Liver (tissue), 9 donors: ENCODE data around the gene KIF3B. TPM values are rescaled to one million over a fixed set of nuclear protein-coding genes. Genes with fewer than 3 reads are reported as not detected.

Experiments
- DNase-seq: peaks from one replicate; pipeline ENCODE4 v3.0.0-alpha.2; 2017; ENCODE audit warnings: low spot score
- H3K27ac ChIP-seq, 2 donors: one replicate each; pipeline ENCODE4 v1.7.0; 2013; ENCODE audit warnings: inconsistent platforms in 2 of 2, low read length in 2 of 2, control low read depth in 1 of 2, low read depth in 1 of 2, mild to moderate bottlenecking in 1 of 2
- H3K27me3 ChIP-seq, 4 donors: one replicate each; pipeline versions ENCODE4 v1.6.1 to v1.7.0; 2013; ENCODE audit warnings: low read length in 3 of 4, inconsistent platforms in 1 of 4, mild to moderate bottlenecking in 1 of 4, moderate library complexity in 1 of 4; ENCODE audit not compliant: control insufficient read depth in 4 of 4, insufficient read depth in 4 of 4
- H3K36me3 ChIP-seq, 4 donors: one replicate each; pipeline versions ENCODE4 v1.6.1 to v1.7.0; 2013; ENCODE audit warnings: low read length in 3 of 4, mild to moderate bottlenecking in 3 of 4, low read depth in 1 of 4, moderate library complexity in 1 of 4; ENCODE audit not compliant: control insufficient read depth in 4 of 4, insufficient read depth in 3 of 4
- H3K4me1 ChIP-seq, 4 donors: one replicate each; pipeline versions ENCODE4 v1.6.1 to v1.7.0; 2013; ENCODE audit warnings: low read length in 3 of 4, mild to moderate bottlenecking in 3 of 4, moderate library complexity in 1 of 4; ENCODE audit not compliant: control insufficient read depth in 4 of 4, insufficient read depth in 4 of 4
- H3K4me3 ChIP-seq, 3 donors: one replicate each; pipeline versions ENCODE4 v1.6.1 to v1.7.0; 2013; ENCODE audit warnings: low read length in 3 of 3, control low read depth in 1 of 3, low read depth in 1 of 3, mild to moderate bottlenecking in 1 of 3
- H3K9ac ChIP-seq, 2 donors: one replicate each; pipeline ENCODE4 v1.7.0; 2013; ENCODE audit warnings: low read length in 2 of 2, mild to moderate bottlenecking in 2 of 2, moderate library complexity in 2 of 2, control low read depth in 1 of 2, low read depth in 1 of 2
- H3K9me3 ChIP-seq, 4 donors: one replicate each; pipeline versions ENCODE4 v1.6.1 to v1.7.0; 2013; ENCODE audit warnings: low read length in 3 of 4; ENCODE audit not compliant: control insufficient read depth in 4 of 4
- EGR1 ChIP-seq, 2 donors: IDR thresholded peaks; 2 replicates each; pipeline ENCODE4 v1.6.1; 2016 to 2018; ENCODE audit warnings: antibody characterized with exemption in 2 of 2, low read depth in 2 of 2
- FOXA1 ChIP-seq: IDR thresholded peaks from 2 replicates; pipeline ENCODE4 v1.6.1; 2016; ENCODE audit warnings: antibody characterized with exemption
- FOXA2 ChIP-seq: IDR thresholded peaks from 2 replicates; pipeline ENCODE4 v1.6.1; 2016; ENCODE audit warnings: antibody characterized with exemption
- GABPA ChIP-seq, 2 donors: IDR thresholded peaks in 1 of 2; conservative IDR thresholded peaks in 1 of 2; 2 replicates each; pipeline ENCODE4 v1.6.1; 2016; ENCODE audit warnings: antibody characterized with exemption in 2 of 2, mild to moderate bottlenecking in 1 of 2, moderate library complexity in 1 of 2
- HNF4A ChIP-seq, 2 donors: conservative IDR thresholded peaks; 2 replicates each; pipeline ENCODE4 v1.6.1; 2016; ENCODE audit warnings: antibody characterized with exemption in 2 of 2, mild to moderate bottlenecking in 2 of 2
- HNF4G ChIP-seq: IDR thresholded peaks from 2 replicates; pipeline ENCODE4 v1.6.1; 2016; ENCODE audit warnings: antibody characterized with exemption
- JUND ChIP-seq, 2 donors: IDR thresholded peaks; 2 replicates each; pipeline ENCODE4 v1.6.1; 2016; ENCODE audit warnings: antibody characterized with exemption in 2 of 2
- NR2F2 ChIP-seq: IDR thresholded peaks from 2 replicates; pipeline ENCODE4 v1.6.1; 2016; ENCODE audit warnings: antibody characterized with exemption
- RAD21 ChIP-seq, 2 donors: IDR thresholded peaks; 2 replicates each; pipeline ENCODE4 v1.6.1; 2016; ENCODE audit warnings: antibody characterized with exemption in 2 of 2, mild to moderate bottlenecking in 2 of 2
- RXRA ChIP-seq, 2 donors: IDR thresholded peaks; 2 replicates each; pipeline ENCODE4 v1.6.1; 2017 to 2018; ENCODE audit warnings: antibody characterized with exemption in 2 of 2, mild to moderate bottlenecking in 1 of 2
- SP1 ChIP-seq: IDR thresholded peaks from 2 replicates; pipeline ENCODE4 v1.6.1; 2018; ENCODE audit warnings: antibody characterized with exemption, mild to moderate bottlenecking
- TAF1 ChIP-seq: conservative IDR thresholded peaks from 2 replicates; pipeline ENCODE4 v1.6.1; 2016; ENCODE audit warnings: antibody characterized with exemption, mild to moderate bottlenecking
- YY1 ChIP-seq: IDR thresholded peaks from 2 replicates; pipeline ENCODE4 v1.6.1; 2016; ENCODE audit warnings: antibody characterized with exemption, mild to moderate bottlenecking
- WGBS: extraction: QIAGEN DNeasy Blood & Tissue Kit; methylation state at CpG from one replicate; pipeline ENCODE4 v1.1.7; 2013; 5-methylcytosine and 5-hydroxymethylcytosine counted together
- polyA plus RNA-seq, 2 donors: library from polyadenylated mRNA; stranded (reverse) in 1 of 2; unstranded in 1 of 2; fragments of 200-250 nt in 1 of 2; fragments of >200 nt in 1 of 2; fragmentation: Nextera tagmentation in 1 of 2; extraction: Ambion mirVana in 1 of 2; gene quantifications; one replicate each; pipeline versions ENCODE4 v1.2.1 to v1.2.3, GENCODE V29; 2013 to 2015
- total RNA-seq, 2 donors: library from RNA; depleted of rRNA; stranded (reverse); fragments of >200 nt; gene quantifications; one replicate each; pipeline ENCODE4 v1.2.3, GENCODE V29; 2014
- TF ChIP-seq, protein P1 (sequence below): IDR thresholded peaks from 2 replicates; pipeline ENCODE4 v1.6.1; 2016; ENCODE audit warnings: antibody characterized with exemption
- TF ChIP-seq, protein P2 (sequence below): fragments of 150-350 bp; IDR thresholded peaks from 2 replicates; pipeline ENCODE4 v1.5.1; 2017; ENCODE audit warnings: improper control_type of control experiment, low read depth, low read length; ENCODE audit not compliant: missing input control
- TF ChIP-seq, protein P3 (sequence below): IDR thresholded peaks from 2 replicates; pipeline ENCODE4 v1.6.1; 2016; ENCODE audit warnings: antibody characterized with exemption, mild to moderate bottlenecking
- TF ChIP-seq, protein P4 (sequence below): IDR thresholded peaks from 2 replicates; pipeline ENCODE4 v1.6.1; 2016; ENCODE audit warnings: antibody characterized with exemption
- TF ChIP-seq, protein P5 (sequence below): IDR thresholded peaks from 2 replicates; pipeline ENCODE4 v1.6.1; 2016; ENCODE audit warnings: antibody characterized with exemption
- donor health status: healthy.
- donor health status: healthy.
- donor health status: healthy.
- donor health status: healthy.
- donor health status: healthy.

The KIF3B gene
- total and polyA plus RNA-seq, 4 donors = 8.3 to 24.2 (median 12.9) TPM

DNA sequence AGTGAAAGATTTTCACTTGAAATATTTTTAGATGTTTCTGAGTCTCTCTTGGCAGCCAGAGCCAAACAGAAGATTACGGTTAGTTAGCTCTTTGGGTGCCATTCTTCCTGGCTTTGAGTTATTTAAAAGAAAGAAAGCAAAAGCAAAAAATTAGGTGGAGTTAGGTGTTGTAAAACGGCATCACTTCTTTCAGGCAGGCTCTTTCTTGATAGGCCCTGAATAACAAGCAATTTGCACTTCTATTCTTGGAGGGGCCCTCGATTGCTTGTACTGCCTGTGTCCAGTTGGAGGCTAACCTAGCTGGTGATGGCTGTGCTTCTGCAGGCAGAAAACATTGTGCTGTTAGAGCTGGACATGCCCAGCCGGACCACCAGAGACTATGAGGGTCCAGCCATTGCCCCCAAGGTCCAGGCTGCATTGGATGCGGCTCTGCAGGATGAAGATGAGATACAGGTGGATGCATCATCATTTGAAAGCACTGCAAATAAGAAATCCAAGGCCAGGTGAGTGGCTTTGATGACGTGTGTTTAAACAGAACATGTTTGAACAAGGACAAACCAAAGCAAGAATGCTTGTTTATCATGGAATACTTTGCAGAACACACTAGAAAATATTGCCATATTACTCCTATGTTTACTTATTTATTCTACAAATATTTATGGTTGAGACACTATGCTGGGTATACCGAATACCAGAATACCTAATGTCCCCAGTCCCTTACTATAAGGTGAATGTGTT is 52.5 kb downstream of the KIF3B start:
- Histone ChIP-seq H3K27me3 (no peaks in the 10 kb centered on the region), H3K4me3 (no peak overlapping the region), H3K9me3 (no peaks in the 10 kb centered on the region), H3K9ac (no peak overlapping the region), H3K27ac (no peak overlapping the region), H3K36me3 (peaks cover 2 to 14% (median 11%) of the 10 kb centered on the region in 4 donors), H3K4me1 (peaks cover 0 to 18% (median 5%) of the 10 kb centered on the region in 4 donors)
- no peak for DNase-seq
- WGBS = 68% methylated on average over 7 of the region's 7 CpGs
- TF ChIP-seq, protein P1, sequence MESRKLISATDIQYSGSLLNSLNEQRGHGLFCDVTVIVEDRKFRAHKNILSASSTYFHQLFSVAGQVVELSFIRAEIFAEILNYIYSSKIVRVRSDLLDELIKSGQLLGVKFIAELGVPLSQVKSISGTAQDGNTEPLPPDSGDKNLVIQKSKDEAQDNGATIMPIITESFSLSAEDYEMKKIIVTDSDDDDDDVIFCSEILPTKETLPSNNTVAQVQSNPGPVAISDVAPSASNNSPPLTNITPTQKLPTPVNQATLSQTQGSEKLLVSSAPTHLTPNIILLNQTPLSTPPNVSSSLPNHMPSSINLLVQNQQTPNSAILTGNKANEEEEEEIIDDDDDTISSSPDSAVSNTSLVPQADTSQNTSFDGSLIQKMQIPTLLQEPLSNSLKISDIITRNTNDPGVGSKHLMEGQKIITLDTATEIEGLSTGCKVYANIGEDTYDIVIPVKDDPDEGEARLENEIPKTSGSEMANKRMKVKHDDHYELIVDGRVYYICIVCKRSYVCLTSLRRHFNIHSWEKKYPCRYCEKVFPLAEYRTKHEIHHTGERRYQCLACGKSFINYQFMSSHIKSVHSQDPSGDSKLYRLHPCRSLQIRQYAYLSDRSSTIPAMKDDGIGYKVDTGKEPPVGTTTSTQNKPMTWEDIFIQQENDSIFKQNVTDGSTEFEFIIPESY = no peak
- TF ChIP-seq TAF1 (no peak), YY1 (peak; percentile 21), FOXA1 (no peak), HNF4A (conservative IDR thresholded peaks at IDR 0.05) (peak in 1 of 2 donors; percentile 28), GABPA (IDR thresholded peaks at IDR 0.05 in 1 of 2, conservative IDR thresholded peaks at IDR 0.05 in 1 of 2) (no peak), SP1 (peak; percentile 7), RAD21 (IDR thresholded peaks at IDR 0.05) (no peak), RXRA (IDR thresholded peaks at IDR 0.05) (peak in 1 of 2 donors; percentile 28), FOXA2 (peak; percentile 45), EGR1 (IDR thresholded peaks at IDR 0.05; ENCODE audit: low read depth in 2 of 2) (no peak), NR2F2 (no peak), JUND (IDR thresholded peaks at IDR 0.05) (no peak), HNF4G (no peak)
- TF ChIP-seq, protein P2, sequence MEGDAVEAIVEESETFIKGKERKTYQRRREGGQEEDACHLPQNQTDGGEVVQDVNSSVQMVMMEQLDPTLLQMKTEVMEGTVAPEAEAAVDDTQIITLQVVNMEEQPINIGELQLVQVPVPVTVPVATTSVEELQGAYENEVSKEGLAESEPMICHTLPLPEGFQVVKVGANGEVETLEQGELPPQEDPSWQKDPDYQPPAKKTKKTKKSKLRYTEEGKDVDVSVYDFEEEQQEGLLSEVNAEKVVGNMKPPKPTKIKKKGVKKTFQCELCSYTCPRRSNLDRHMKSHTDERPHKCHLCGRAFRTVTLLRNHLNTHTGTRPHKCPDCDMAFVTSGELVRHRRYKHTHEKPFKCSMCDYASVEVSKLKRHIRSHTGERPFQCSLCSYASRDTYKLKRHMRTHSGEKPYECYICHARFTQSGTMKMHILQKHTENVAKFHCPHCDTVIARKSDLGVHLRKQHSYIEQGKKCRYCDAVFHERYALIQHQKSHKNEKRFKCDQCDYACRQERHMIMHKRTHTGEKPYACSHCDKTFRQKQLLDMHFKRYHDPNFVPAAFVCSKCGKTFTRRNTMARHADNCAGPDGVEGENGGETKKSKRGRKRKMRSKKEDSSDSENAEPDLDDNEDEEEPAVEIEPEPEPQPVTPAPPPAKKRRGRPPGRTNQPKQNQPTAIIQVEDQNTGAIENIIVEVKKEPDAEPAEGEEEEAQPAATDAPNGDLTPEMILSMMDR = no peak
- TF ChIP-seq, protein P3, sequence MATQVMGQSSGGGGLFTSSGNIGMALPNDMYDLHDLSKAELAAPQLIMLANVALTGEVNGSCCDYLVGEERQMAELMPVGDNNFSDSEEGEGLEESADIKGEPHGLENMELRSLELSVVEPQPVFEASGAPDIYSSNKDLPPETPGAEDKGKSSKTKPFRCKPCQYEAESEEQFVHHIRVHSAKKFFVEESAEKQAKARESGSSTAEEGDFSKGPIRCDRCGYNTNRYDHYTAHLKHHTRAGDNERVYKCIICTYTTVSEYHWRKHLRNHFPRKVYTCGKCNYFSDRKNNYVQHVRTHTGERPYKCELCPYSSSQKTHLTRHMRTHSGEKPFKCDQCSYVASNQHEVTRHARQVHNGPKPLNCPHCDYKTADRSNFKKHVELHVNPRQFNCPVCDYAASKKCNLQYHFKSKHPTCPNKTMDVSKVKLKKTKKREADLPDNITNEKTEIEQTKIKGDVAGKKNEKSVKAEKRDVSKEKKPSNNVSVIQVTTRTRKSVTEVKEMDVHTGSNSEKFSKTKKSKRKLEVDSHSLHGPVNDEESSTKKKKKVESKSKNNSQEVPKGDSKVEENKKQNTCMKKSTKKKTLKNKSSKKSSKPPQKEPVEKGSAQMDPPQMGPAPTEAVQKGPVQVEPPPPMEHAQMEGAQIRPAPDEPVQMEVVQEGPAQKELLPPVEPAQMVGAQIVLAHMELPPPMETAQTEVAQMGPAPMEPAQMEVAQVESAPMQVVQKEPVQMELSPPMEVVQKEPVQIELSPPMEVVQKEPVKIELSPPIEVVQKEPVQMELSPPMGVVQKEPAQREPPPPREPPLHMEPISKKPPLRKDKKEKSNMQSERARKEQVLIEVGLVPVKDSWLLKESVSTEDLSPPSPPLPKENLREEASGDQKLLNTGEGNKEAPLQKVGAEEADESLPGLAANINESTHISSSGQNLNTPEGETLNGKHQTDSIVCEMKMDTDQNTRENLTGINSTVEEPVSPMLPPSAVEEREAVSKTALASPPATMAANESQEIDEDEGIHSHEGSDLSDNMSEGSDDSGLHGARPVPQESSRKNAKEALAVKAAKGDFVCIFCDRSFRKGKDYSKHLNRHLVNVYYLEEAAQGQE = no peak
- TF ChIP-seq, protein P4, sequence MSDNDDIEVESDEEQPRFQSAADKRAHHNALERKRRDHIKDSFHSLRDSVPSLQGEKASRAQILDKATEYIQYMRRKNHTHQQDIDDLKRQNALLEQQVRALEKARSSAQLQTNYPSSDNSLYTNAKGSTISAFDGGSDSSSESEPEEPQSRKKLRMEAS = no peak
- TF ChIP-seq, protein P5, sequence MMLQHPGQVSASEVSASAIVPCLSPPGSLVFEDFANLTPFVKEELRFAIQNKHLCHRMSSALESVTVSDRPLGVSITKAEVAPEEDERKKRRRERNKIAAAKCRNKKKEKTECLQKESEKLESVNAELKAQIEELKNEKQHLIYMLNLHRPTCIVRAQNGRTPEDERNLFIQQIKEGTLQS = no peak
